Esophagus muscularis mucosa (tissue), 4 donors: ENCODE data around the gene C4orf36. TPM values are rescaled to one million over a fixed set of nuclear protein-coding genes. Genes with fewer than 3 reads are reported as not detected.

Source experiments
- DNase-seq: peaks from one replicate; pipeline ENCODE4 v3.0.0-alpha.2; 2017; ENCODE audit errors: extremely low spot score
- H3K27ac ChIP-seq, 4 donors: fragments of 200-600 bp; sonication (generic); replicated peaks in 1 of 4; 1 replicate in 3 of 4; 2 replicates in 1 of 4; pipeline ENCODE4 v1.5.1; 2016 to 2019; ENCODE audit warnings: mild to moderate bottlenecking in 1 of 4
- H3K27me3 ChIP-seq, 4 donors: fragments of 200-600 bp; sonication (generic); one replicate each; pipeline versions ENCODE4 v1.5.1 to v1.6.0; 2016 to 2019
- H3K36me3 ChIP-seq, 4 donors: fragments of 200-600 bp; sonication (generic); one replicate each; pipeline ENCODE4 v1.5.1; 2016 to 2019
- H3K4me1 ChIP-seq, 4 donors: fragments of 200-600 bp; sonication (generic); one replicate each; pipeline ENCODE4 v1.5.1; 2016 to 2019
- H3K4me3 ChIP-seq, 4 donors: fragments of 200-600 bp; sonication (generic); 1 replicate in 2 of 4; 2 replicates in 2 of 4; pipeline ENCODE4 v1.5.1; 2016 to 2019; ENCODE audit warnings: mild to moderate bottlenecking in 4 of 4, moderate library complexity in 1 of 4
- H3K9me3 ChIP-seq, 4 donors: fragments of 200-600 bp; sonication (generic); 1 replicate in 3 of 4; 2 replicates in 1 of 4; pipeline ENCODE4 v1.5.1; 2016 to 2019
- CTCF ChIP-seq, 3 experiments: fragments of 200-600 bp in 2 of 3; fragments of 450-650 bp in 1 of 3; sonication (generic) in 2 of 3; IDR thresholded peaks; one replicate each; pipeline ENCODE4 v1.5.1; 2017 to 2019; ENCODE audit warnings: antibody characterized with exemption in 3 of 3, mild to moderate bottlenecking in 2 of 3, moderate library complexity in 1 of 3
- EP300 ChIP-seq: sonication (generic); formaldehyde crosslinking; IDR thresholded peaks from one replicate; pipeline ENCODE4 v1.6.1; 2017; ENCODE audit warnings: antibody characterized with exemption
- POLR2A ChIP-seq: fragments of 450-650 bp; IDR thresholded peaks from one replicate; pipeline ENCODE4 v1.6.1; 2017; ENCODE audit warnings: antibody characterized with exemption, moderate library complexity, mild to moderate bottlenecking, low read depth
- POLR2AphosphoS5 ChIP-seq, 2 donors: sonication (generic); formaldehyde crosslinking; IDR thresholded peaks; one replicate each; pipeline ENCODE4 v1.6.1; 2017; ENCODE audit warnings: antibody characterized with exemption in 2 of 2
- WGBS: methylation state at CpG from one replicate; pipeline ENCODE4 v1.1.5; 2018; 5-methylcytosine and 5-hydroxymethylcytosine counted together
- intact Hi-C: fragments of 100-400 bp; cut with DNase I; formaldehyde crosslinking; loops from one replicate; pipeline ENCODE4 v1.15.1; 2023
- total RNA-seq, 4 donors: library from RNA; depleted of rRNA; stranded (reverse); fragments of >200 nt; gene quantifications; one replicate each; pipeline versions ENCODE4 v1.1.0 to v1.2.1, GENCODE V29; 2016

Gene C4orf36
- total RNA-seq, 4 donors from 2014 or later: 1.3 TPM; not detected in 3

GRCh38 chr4:86870442-86871069, 21.7 kb downstream of the C4orf36 start:
- Histone ChIP-seq H3K4me3 (no peak overlapping the region), H3K36me3 (no peaks in the 10 kb centered on the region), H3K27me3 (no peaks in the 10 kb centered on the region), H3K27ac (no peak overlapping the region), H3K4me1 (no peaks in the 10 kb centered on the region), H3K9me3 (no peaks in the 10 kb centered on the region)
- TF ChIP-seq POLR2AphosphoS5 (IDR thresholded peaks at IDR 0.05) (no peak), EP300 (no peak), CTCF (IDR thresholded peaks at IDR 0.05) (no peak), POLR2A (no peak)
- DNase-seq: no peak
- intact Hi-C loops: no loop called here
- WGBS: 76% methylated on average over 9 of the region's 9 CpGs

- 93% methylated on average over 8 of the region's 8 CpGs for WGBS
- no peak overlapping the region for H3K4me3 ChIP-seq
- H3K27me3 ChIP-seq: no peaks in the 10 kb centered on the region
- no peak for DNase-seq
- intact Hi-C loops: no loop called here
- no peaks in the 10 kb centered on the region for H3K36me3 ChIP-seq
- TF ChIP-seq POLR2A (no peak), EP300 (no peak), POLR2AphosphoS5 (IDR thresholded peaks at IDR 0.05) (no peak), CTCF (IDR thresholded peaks at IDR 0.05) (no peak)
- no peak overlapping the region for H3K27ac ChIP-seq
- H3K9me3 ChIP-seq: no peaks in the 10 kb centered on the region
- peaks cover 0 to 2% (median 0%) of the 10 kb centered on the region in 4 donors for H3K4me1 ChIP-seq
Observed at GRCh38 chr4:86857341-86858052, 34.7 kb downstream of the C4orf36 start.

- no peaks in the 10 kb centered on the region for H3K36me3 ChIP-seq
- no peak overlapping the region for H3K27ac ChIP-seq
- DNase-seq: no peak
- H3K4me3 ChIP-seq: no peak overlapping the region
- no peaks in the 10 kb centered on the region for H3K9me3 ChIP-seq
- no peaks in the 10 kb centered on the region for H3K27me3 ChIP-seq
- peaks cover 0 to 2% (median 0%) of the 10 kb centered on the region in 4 donors for H3K4me1 ChIP-seq
- TF ChIP-seq EP300: no peak
- no peak for TF ChIP-seq POLR2A
- TF ChIP-seq POLR2AphosphoS5 (IDR thresholded peaks at IDR 0.05): no peak
- TF ChIP-seq CTCF (IDR thresholded peaks at IDR 0.05): no peak
- intact Hi-C loops: no loop called here
- WGBS: 63% methylated on average over 1 of the region's 1 CpG
Observed at GRCh38 chr4:86856896-86857295, 35.3 kb downstream of the C4orf36 start.

GRCh38 chr4:86855572-86855971, 36.6 kb downstream of the C4orf36 start:
- WGBS: 69% methylated on average over 2 of the region's 2 CpGs

More at GRCh38 chr4:86855572-86855971, 36.6 kb downstream of the C4orf36 start:
- no peaks in the 10 kb centered on the region for H3K27me3 ChIP-seq
- TF ChIP-seq EP300 (no peak), POLR2AphosphoS5 (IDR thresholded peaks at IDR 0.05) (no peak), POLR2A (no peak), CTCF (IDR thresholded peaks at IDR 0.05) (no peak)
- no peak overlapping the region for H3K27ac ChIP-seq
- H3K9me3 ChIP-seq: no peaks in the 10 kb centered on the region
- H3K36me3 ChIP-seq: no peaks in the 10 kb centered on the region
- DNase-seq: no peak
- no peak overlapping the region for H3K4me3 ChIP-seq
- peaks cover 0 to 2% (median 0%) of the 10 kb centered on the region in 4 donors for H3K4me1 ChIP-seq
- intact Hi-C loops: no loop called here
